ENCODE data around the gene KRTAP10-2. TPM values are rescaled to one million over a fixed set of nuclear protein-coding genes. Genes with fewer than 3 reads are reported as not detected.
A peak's percentile ranks its signal among the peaks of the same experiment; 100 is the strongest.

KRTAP10-2 gene
- total RNA-seq, 4 donors from 2014 or later = 0.76 to 11.1 (median 10.1) TPM; not detected in 1

- no peaks in the 10 kb centered on the region for H3K9me3 ChIP-seq
- H3K27me3 ChIP-seq = peaks cover 16% of the 10 kb centered on the region
- TF ChIP-seq CTCF (IDR thresholded peaks at IDR 0.05) = no peak
- no peak for TF ChIP-seq POLR2A (IDR thresholded peaks at IDR 0.05)
- no peak for TF ChIP-seq EP300 (IDR thresholded peaks at IDR 0.05)
- peak; percentile 52 to 67 for DNase-seq (ENCODE audit: low spot score in 2 of 2)
- WGBS = 95% methylated on average over 31 of the region's 37 CpGs
- no peaks in the 10 kb centered on the region for H3K4me1 ChIP-seq
- H3K36me3 ChIP-seq = no peaks in the 10 kb centered on the region
- H3K4me3 ChIP-seq = no peak overlapping the region
- H3K27ac ChIP-seq = no peak overlapping the region
These were observed 18.0 kb downstream of the KRTAP10-2 start for GRCh38 chr21:44533121-44533890.

DNA sequence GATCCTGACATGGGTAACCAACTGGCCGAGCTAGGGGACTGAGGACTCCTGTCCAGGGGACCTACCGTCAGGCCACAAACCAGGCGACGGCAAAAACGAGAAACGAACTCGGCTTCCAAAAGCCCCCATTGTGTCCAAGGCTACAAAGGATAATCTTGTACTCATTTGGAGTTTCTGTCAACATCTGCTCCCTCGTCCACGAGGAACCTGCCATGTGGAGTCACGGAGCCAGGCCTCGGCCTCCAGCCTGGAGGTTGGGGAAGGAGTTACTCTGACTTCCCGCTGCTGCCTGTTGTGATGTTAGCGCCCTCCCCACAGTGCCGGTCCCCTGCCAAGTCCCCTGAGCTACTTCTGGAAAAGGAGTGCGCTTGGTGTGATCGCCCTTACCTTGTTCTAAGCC lies 18.6 kb downstream of the KRTAP10-2 start:
- TF ChIP-seq POLR2AphosphoS5 (IDR thresholded peaks at IDR 0.05) (no peak), CTCF (IDR thresholded peaks at IDR 0.05) (no peak), EP300 (IDR thresholded peaks at IDR 0.05) (no peak), POLR2A (IDR thresholded peaks at IDR 0.05) (no peak)
- Histone ChIP-seq H3K27ac (no peak overlapping the region), H3K27me3 (peaks cover 16% of the 10 kb centered on the region), H3K4me3 (no peak overlapping the region), H3K36me3 (no peaks in the 10 kb centered on the region), H3K4me1 (no peaks in the 10 kb centered on the region), H3K9me3 (no peaks in the 10 kb centered on the region)
- WGBS = 86% methylated on average over 13 of the region's 16 CpGs
- DNase-seq (ENCODE audit: low spot score in 2 of 2) = peak in 1 of 2 donors; percentile 53

GRCh38 chr21:44531606-44532564 lies 19.4 kb downstream of the KRTAP10-2 start:
- Histone ChIP-seq H3K36me3 (no peaks in the 10 kb centered on the region), H3K9me3 (no peaks in the 10 kb centered on the region), H3K27me3 (peaks cover 16% of the 10 kb centered on the region), H3K4me3 (no peak overlapping the region), H3K27ac (no peak overlapping the region), H3K4me1 (no peaks in the 10 kb centered on the region)
- WGBS = 70% methylated on average over 17 of the region's 30 CpGs
- TF ChIP-seq POLR2A (IDR thresholded peaks at IDR 0.05) (no peak), POLR2AphosphoS5 (IDR thresholded peaks at IDR 0.05) (no peak), CTCF (IDR thresholded peaks at IDR 0.05) (no peak), EP300 (IDR thresholded peaks at IDR 0.05) (no peak)
- DNase-seq (ENCODE audit: low spot score in 2 of 2) = peak; percentile 49 to 56

DNA sequence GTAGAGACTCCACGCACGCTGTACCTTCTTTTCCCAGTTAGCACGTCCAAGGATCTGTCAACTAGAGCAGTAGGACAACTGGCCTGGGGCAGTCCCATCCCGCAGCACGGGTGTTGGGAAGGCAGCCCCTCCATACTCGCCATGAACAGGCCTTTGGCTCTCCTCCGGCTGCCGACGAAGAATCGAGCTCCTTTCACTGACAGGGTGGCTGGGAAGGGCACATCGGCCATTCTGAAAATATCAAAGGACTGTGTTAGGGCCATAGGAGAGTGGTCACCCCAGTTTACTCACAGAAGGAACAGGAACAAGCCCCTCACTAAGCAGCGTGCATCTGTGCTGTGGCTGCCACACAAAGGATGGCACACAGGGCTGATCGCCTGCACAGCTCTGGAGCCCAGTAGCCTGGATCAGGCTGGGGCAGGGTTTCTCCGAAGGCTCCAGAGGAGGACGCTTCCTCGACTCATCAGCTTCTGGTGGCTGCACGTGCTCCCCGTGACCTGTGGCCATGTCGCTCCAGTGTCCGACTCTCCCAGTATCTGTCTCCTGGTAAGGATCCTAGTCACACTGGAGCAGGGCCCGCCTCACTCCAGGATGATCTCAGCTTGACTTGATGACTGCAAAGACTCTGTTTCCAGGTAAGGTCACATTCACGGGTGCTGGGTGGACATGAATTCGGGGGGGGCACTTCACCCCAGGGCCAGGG lies 20.3 kb downstream of the KRTAP10-2 start:
- no peak overlapping the region for H3K4me3 ChIP-seq
- DNase-seq (ENCODE audit: low spot score in 2 of 2) = peak in 1 of 2 donors; percentile 71
- TF ChIP-seq POLR2AphosphoS5 (IDR thresholded peaks at IDR 0.05) = no peak
- TF ChIP-seq POLR2A (IDR thresholded peaks at IDR 0.05) = no peak
- no peak for TF ChIP-seq CTCF (IDR thresholded peaks at IDR 0.05)
- no peak for TF ChIP-seq EP300 (IDR thresholded peaks at IDR 0.05)
- no peaks in the 10 kb centered on the region for H3K4me1 ChIP-seq
- 85% methylated on average over 14 of the region's 23 CpGs for WGBS
- no peak overlapping the region for H3K27ac ChIP-seq
- H3K36me3 ChIP-seq = no peaks in the 10 kb centered on the region
- H3K9me3 ChIP-seq = no peaks in the 10 kb centered on the region
- H3K27me3 ChIP-seq = peaks cover 16% of the 10 kb centered on the region
